Panc1 (cell line): ENCODE measurements around the gene PSMD1. TPM values are rescaled to one million over a fixed set of nuclear protein-coding genes. Genes with fewer than 3 reads are reported as not detected.

Experiments
- ATAC-seq: fragments of 200-7000 bp; cut with Tn5 transposase; 2 replicates; pipeline ENCODE4 v1.9.1; 2020; ENCODE audit warnings: mild to moderate bottlenecking, moderate library complexity
- BruUV-seq: library from RNA; stranded (reverse); fragments of 400-500 nt; replicated peaks from 2 replicates; lab custom pipeline; 2021; lab: Mats Ljungman, UMichigan
- CTCF ChIA-PET: fragments of 300-600 bp; sonication (Branson Sonifier 250); formaldehyde crosslinking; loops from one replicate; lab custom pipeline; 2022; ENCODE audit warnings: antibody characterized with exemption; lab: Charles Lee
- POLR2A ChIA-PET: fragments of 300-600 bp; sonication (Branson Sonifier 250); formaldehyde crosslinking; loops from one replicate; lab custom pipeline; 2022; ENCODE audit warnings: antibody characterized with exemption; lab: Charles Lee
- DNase-seq: peaks from one replicate; pipeline ENCODE4 v3.0.0-alpha.2; 2010; ENCODE audit warnings: low read depth, low spot score
- H3K27ac ChIP-seq: 2 replicates; pipeline ENCODE4 v1.5.1; 2011; ENCODE audit warnings: mild to moderate bottlenecking, low read length, inconsistent platforms
- H3K27me3 ChIP-seq: fragments of 200-500 bp; sonication (Bioruptor generic); 2 replicates; pipeline ENCODE4 v1.6.0; 2014; ENCODE audit warnings: low read length, inconsistent platforms; ENCODE audit not compliant: control insufficient read depth, insufficient read depth
- H3K36me3 ChIP-seq: fragments of 200-500 bp; sonication (Bioruptor generic); 2 replicates; pipeline ENCODE4 v1.5.1; 2014; ENCODE audit warnings: inconsistent platforms, mild to moderate bottlenecking, low read length, moderate library complexity; ENCODE audit not compliant: control insufficient read depth, insufficient read depth
- H3K4me1 ChIP-seq: 2 replicates; pipeline ENCODE4 v1.5.1; 2011; ENCODE audit warnings: inconsistent platforms, mild to moderate bottlenecking, low read length, moderate library complexity; ENCODE audit not compliant: control insufficient read depth, insufficient read depth
- H3K4me3 ChIP-seq, 2 experiments: 2 replicates each; pipeline ENCODE4 v1.5.1; 2011 to 2012; ENCODE audit warnings: low read depth in 2 of 2, low read length in 2 of 2, mild to moderate bottlenecking in 2 of 2, inconsistent platforms in 1 of 2, moderate library complexity in 1 of 2
- H3K9me3 ChIP-seq: fragments of 200-500 bp; sonication (Bioruptor generic); 2 replicates; pipeline ENCODE4 v1.5.1; 2014; ENCODE audit warnings: low read depth, mild to moderate bottlenecking, inconsistent platforms, low read length, moderate library complexity; ENCODE audit not compliant: control insufficient read depth, insufficient read depth
- CTCF ChIP-seq: fragments of 450-650 bp; IDR thresholded peaks from 2 replicates; pipeline ENCODE4 v1.5.1; 2017; ENCODE audit warnings: mild to moderate bottlenecking
- POLR2AphosphoS5 ChIP-seq: IDR thresholded peaks from 2 replicates; pipeline ENCODE4 v1.6.1; 2012; ENCODE audit warnings: mild to moderate bottlenecking, low read depth, low read length, moderate library complexity
- REST ChIP-seq, 2 experiments: IDR thresholded peaks; 2 replicates each; pipeline ENCODE4 v1.6.1; 2011 to 2012; ENCODE audit warnings: low read depth in 2 of 2, control low read depth in 1 of 2, low read length in 1 of 2, mild to moderate bottlenecking in 1 of 2, moderate library complexity in 1 of 2; ENCODE audit not compliant: insufficient read depth in 1 of 2
- SIN3A ChIP-seq: IDR thresholded peaks from 2 replicates; pipeline ENCODE4 v1.6.1; 2012; ENCODE audit warnings: low read depth, mild to moderate bottlenecking, low read length, moderate library complexity, borderline replicate concordance; ENCODE audit not compliant: insufficient read depth
- TCF7L2 ChIP-seq: IDR thresholded peaks from 2 replicates; pipeline ENCODE4 v1.6.1; 2011; ENCODE audit warnings: mild to moderate bottlenecking, low read depth, low read length, inconsistent platforms
- in situ Hi-C: cut with HindIII; loops from 2 replicates; pipeline ENCODE4 v1.10.0; 2016; ENCODE audit warnings: low sequenced_read_pairs, low pct_unique_long_range_greater_than_20kb
- intact Hi-C: fragments of 100-400 bp; cut with micrococcal nuclease; formaldehyde crosslinking; loops from one replicate; pipeline ENCODE4 v1.10.0; 2022; ENCODE audit not compliant: unreplicated experiment
- total RNA-seq: library from RNA; stranded (reverse); gene quantifications from one replicate; pipeline ENCODE4 v1.2.1, GENCODE V29; 2021; ENCODE audit not compliant: unreplicated experiment

PSMD1 gene
- total RNA-seq, 1 experiment from 2014 or later = 146 TPM

- no TSS peak for BruUV-seq
- no peaks in the 10 kb centered on the region for H3K36me3 ChIP-seq
Measured at GRCh38 chr2:231034291-231034882, 22.3 kb upstream of the PSMD1 start.

GRCh38 chr2:231036131-231036530 is 20.5 kb upstream of the PSMD1 start:
- peaks cover 12% of the 10 kb centered on the region for H3K27me3 ChIP-seq
- H3K9me3 ChIP-seq = no peaks in the 10 kb centered on the region
- H3K27ac ChIP-seq = no peak overlapping the region
- no peak overlapping the region for H3K4me3 ChIP-seq
- BruUV-seq = no TSS peak
- no peak for TF ChIP-seq POLR2AphosphoS5
- no peak for TF ChIP-seq SIN3A
- no peak for TF ChIP-seq REST (IDR thresholded peaks at IDR 0.05; ENCODE audit: insufficient read depth in 1 of 2, low read depth in 2 of 2, low read length in 1 of 2)
- ATAC-seq (no peak), DNase-seq (no peak)
- in situ Hi-C loops (no loop called here), intact Hi-C loops (no loop called here)
- H3K36me3 ChIP-seq = no peaks in the 10 kb centered on the region
- H3K4me1 ChIP-seq = peaks cover 6% of the 10 kb centered on the region; the same call in 1 of the 2 replicates
- ChIA-PET CTCF (no interaction called here), POLR2A (no interaction called here)

More at GRCh38 chr2:231034291-231034882, 22.3 kb upstream of the PSMD1 start:
- intact Hi-C loops = no loop called here
- peaks cover 12% of the 10 kb centered on the region for H3K27me3 ChIP-seq
- no peak for TF ChIP-seq SIN3A
- TF ChIP-seq POLR2AphosphoS5 = no peak
- no peak for TF ChIP-seq TCF7L2
- no peak for TF ChIP-seq REST (IDR thresholded peaks at IDR 0.05; ENCODE audit: insufficient read depth in 1 of 2, low read depth in 2 of 2, low read length in 1 of 2)
- TF ChIP-seq CTCF = no peak
- CTCF ChIA-PET = interaction anchor here (0.6 kb wide), 1 partner anchor 52 kb away, joined by 4 read pairs; no protein-coding TSS in a partner anchor
- DNase-seq = no peak
- H3K27ac ChIP-seq = no peak overlapping the region
- H3K4me1 ChIP-seq = peaks cover 6% of the 10 kb centered on the region; the same call in 1 of the 2 replicates
- in situ Hi-C loops = no loop called here
- no peak for ATAC-seq
- H3K9me3 ChIP-seq = no peaks in the 10 kb centered on the region
- POLR2A ChIA-PET = no interaction called here
- H3K4me3 ChIP-seq = no peak overlapping the region
